Trophoblast cell (in vitro differentiated cells and primary cell): ENCODE results near the gene SCAF1.

Experiments used
- DNase-seq, 2 donors: peaks; one replicate each; pipeline ENCODE4 v3.0.0-alpha.2; 2016
- H2AFZ ChIP-seq: 2 replicates; pipeline ENCODE4 v1.6.1; 2013; ENCODE audit warnings: low read length, moderate library complexity, mild to moderate bottlenecking; ENCODE audit not compliant: insufficient read depth, poor library complexity
- H2AK5ac ChIP-seq: 2 replicates; pipeline ENCODE4 v1.6.1; 2013; ENCODE audit warnings: mild to moderate bottlenecking, low read length
- H2BK120ac ChIP-seq: 2 replicates; pipeline ENCODE4 v1.6.1; 2013; ENCODE audit warnings: low read length, mild to moderate bottlenecking, moderate library complexity; ENCODE audit not compliant: insufficient read depth, poor library complexity
- H2BK12ac ChIP-seq: 2 replicates; pipeline ENCODE4 v1.6.1; 2013; ENCODE audit warnings: mild to moderate bottlenecking, low read length, moderate library complexity
- H2BK5ac ChIP-seq: 2 replicates; pipeline ENCODE4 v1.6.1; 2013; ENCODE audit warnings: low read length, low read depth, moderate library complexity, mild to moderate bottlenecking; ENCODE audit not compliant: poor library complexity
- H3K14ac ChIP-seq: 2 replicates; pipeline ENCODE4 v1.6.1; 2013; ENCODE audit warnings: mild to moderate bottlenecking, low read length
- H3K18ac ChIP-seq: 2 replicates; pipeline ENCODE4 v1.6.1; 2013; ENCODE audit warnings: mild to moderate bottlenecking, low read length
- H3K23ac ChIP-seq: 2 replicates; pipeline ENCODE4 v1.6.1; 2013; ENCODE audit warnings: low read length
- H3K27ac ChIP-seq: 2 replicates; pipeline ENCODE4 v1.5.1; 2013; ENCODE audit warnings: low read depth, mild to moderate bottlenecking, inconsistent platforms, low read length, moderate library complexity
- H3K27me3 ChIP-seq: 2 replicates; pipeline ENCODE4 v1.6.1; 2013; ENCODE audit warnings: inconsistent platforms, mild to moderate bottlenecking, low read length, moderate library complexity; ENCODE audit not compliant: insufficient read depth
- H3K36me3 ChIP-seq, 2 experiments: 1 replicate in 1 of 2; 2 replicates in 1 of 2; pipeline ENCODE4 v1.6.1; 2013; ENCODE audit warnings: low read length in 2 of 2, mild to moderate bottlenecking in 2 of 2, moderate library complexity in 1 of 2; ENCODE audit not compliant: insufficient read depth in 2 of 2, control insufficient read depth in 1 of 2
- H3K4ac ChIP-seq: 2 replicates; pipeline ENCODE4 v1.6.1; 2013; ENCODE audit warnings: low read depth, mild to moderate bottlenecking, low read length, moderate library complexity
- H3K4me1 ChIP-seq, 2 experiments: 1 replicate in 1 of 2; 2 replicates in 1 of 2; pipeline ENCODE4 v1.6.1; 2013; ENCODE audit warnings: low read length in 2 of 2, mild to moderate bottlenecking in 2 of 2, moderate library complexity in 1 of 2; ENCODE audit not compliant: insufficient read depth in 2 of 2, control insufficient read depth in 1 of 2
- H3K4me2 ChIP-seq: 2 replicates; pipeline ENCODE4 v1.6.1; 2013; ENCODE audit warnings: inconsistent platforms, mild to moderate bottlenecking, low read length, moderate library complexity
- H3K4me3 ChIP-seq: 2 replicates; pipeline ENCODE4 v1.5.1; 2013; ENCODE audit warnings: mild to moderate bottlenecking, low read depth, low read length, inconsistent platforms
- H3K79me1 ChIP-seq: one replicate; pipeline ENCODE4 v1.6.1; 2013; ENCODE audit warnings: low read length
- H3K79me2 ChIP-seq: 2 replicates; pipeline ENCODE4 v1.6.1; 2013; ENCODE audit warnings: low read length, mild to moderate bottlenecking; ENCODE audit not compliant: control insufficient read depth, insufficient read depth, poor library complexity
- H3K9ac ChIP-seq: 2 replicates; pipeline ENCODE4 v1.6.1; 2013; ENCODE audit warnings: mild to moderate bottlenecking, low read length
- H3K9me3 ChIP-seq: 2 replicates; pipeline ENCODE4 v1.6.1; 2013; ENCODE audit warnings: low read depth, mild to moderate bottlenecking, control low read depth, inconsistent platforms, low read length; ENCODE audit not compliant: insufficient read depth
- H4K12ac ChIP-seq: 2 replicates; pipeline ENCODE4 v1.6.1; 2013; ENCODE audit warnings: low read depth, mild to moderate bottlenecking, low read length, moderate library complexity
- H4K8ac ChIP-seq: 2 replicates; pipeline ENCODE4 v1.6.1; 2013; ENCODE audit warnings: low read depth, mild to moderate bottlenecking, low read length, moderate library complexity
- H4K91ac ChIP-seq: one replicate; pipeline ENCODE4 v1.6.1; 2013; ENCODE audit warnings: low read depth, mild to moderate bottlenecking, low read length, moderate library complexity
- WGBS: extraction: QIAGEN DNeasy Blood & Tissue Kit; methylation state at CpG from one replicate; pipeline ENCODE4 v1.1.7; 2013; ENCODE audit warnings: missing lambda C conversion rate; ENCODE audit not compliant: insufficient read length, insufficient coverage; ENCODE audit errors: extremely low coverage; 5-methylcytosine and 5-hydroxymethylcytosine counted together

SCAF1 gene

DNA sequence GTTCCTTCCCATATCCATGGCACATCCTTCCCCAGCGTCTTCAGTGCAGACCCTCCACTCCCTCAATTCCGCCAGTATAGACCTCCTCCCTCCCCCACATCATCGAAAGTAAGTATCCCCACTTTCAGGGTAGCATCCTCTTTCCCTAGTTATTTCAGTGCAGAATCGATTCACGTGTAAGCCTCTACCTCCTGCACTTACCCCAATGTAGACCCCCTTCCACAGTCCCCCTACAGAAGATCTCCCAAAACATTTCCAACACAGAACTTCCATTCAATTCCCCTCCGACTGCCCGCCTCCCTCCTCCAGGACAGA lies 23.0 kb downstream of the SCAF1 start:
- peaks cover 12% of the 10 kb centered on the region for H3K79me1 ChIP-seq
- peaks cover 3% of the 10 kb centered on the region for H3K9me3 ChIP-seq

DNA sequence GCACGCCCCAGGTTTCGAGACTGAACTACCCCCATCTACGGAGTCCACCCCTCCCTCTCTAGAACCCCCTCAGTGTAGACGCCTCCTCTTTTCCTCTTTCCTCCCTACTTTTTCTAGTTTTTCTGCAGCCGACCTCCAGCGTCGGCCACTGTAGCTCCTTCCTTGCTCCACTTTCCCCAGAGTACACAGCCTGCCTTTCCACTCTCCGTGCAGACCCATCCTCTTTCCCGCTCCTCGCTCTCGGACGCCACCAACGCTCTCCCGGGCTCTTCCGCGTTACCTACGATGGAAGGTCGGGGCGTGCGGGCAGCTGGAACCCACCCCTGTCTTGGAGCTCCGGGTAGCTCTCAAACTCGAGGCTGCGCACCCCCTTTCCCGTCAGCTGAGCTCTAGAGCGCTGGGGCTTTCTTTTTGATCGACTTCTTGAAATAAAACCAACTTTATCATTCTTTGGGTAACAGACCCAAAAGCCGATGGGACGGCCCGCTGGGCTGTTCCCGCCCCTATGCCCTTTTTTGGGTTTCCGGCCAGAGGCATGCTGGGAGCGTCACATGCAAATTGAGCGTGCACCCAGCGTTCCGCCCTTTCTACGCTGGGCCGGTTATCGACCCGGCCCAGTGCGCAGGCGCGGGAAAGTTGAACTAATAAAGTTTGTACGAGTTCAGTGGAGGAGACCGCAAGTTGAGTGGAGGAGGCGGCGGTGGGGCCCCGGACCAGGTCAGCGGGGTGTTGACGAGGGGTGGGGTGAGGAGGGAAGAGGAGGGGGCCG lies 23.5 kb downstream of the SCAF1 start, which contains the start of the genes BCL2L12 and IRF3:
TSS of gene BCL2L12 (plus strand) at position 583 of the 769 bp plus-strand sequence. CDS start 760 bp downstream, outside the sequence.
TSS of gene IRF3 (minus strand) at position 507 of the 769 bp plus-strand sequence. CDS start 1,019 bp downstream, outside the sequence.
- H3K4ac ChIP-seq = peak within 1 kb of the TSS; percentile 53
- WGBS = no CpG with 5 or more reads among the region's 50 CpGs
- H4K8ac ChIP-seq = peak within 1 kb of the TSS; percentile 93
- no peak within 1 kb of the TSS for H2BK12ac ChIP-seq
- peak within 1 kb of the TSS; percentile 97 for H3K18ac ChIP-seq
- peak within 1 kb of the TSS; percentile 86 for H3K9ac ChIP-seq
- H3K9me3 ChIP-seq = no peaks in the 10 kb centered on the region
- H3K4me3 ChIP-seq = peak within 1 kb of the TSS; percentile 86
- peak; percentile 97 to 100 for DNase-seq
- peak within 1 kb of the TSS; percentile 71 for H2BK5ac ChIP-seq
- H3K27me3 ChIP-seq = no peaks in the 10 kb centered on the region
- H2AK5ac ChIP-seq = peak within 1 kb of the TSS; percentile 96
- H3K36me3 ChIP-seq = peaks cover 42 to 44% of the 10 kb centered on the region in 2 experiments
- peak within 1 kb of the TSS; percentile 70 for H2BK120ac ChIP-seq
- peak within 1 kb of the TSS; percentile 95 for H4K12ac ChIP-seq
- peak within 1 kb of the TSS; percentile 78 for H3K27ac ChIP-seq
- peak within 1 kb of the TSS; percentile 91 for H2AFZ ChIP-seq
- no peak within 1 kb of the TSS for H3K23ac ChIP-seq
- peaks cover 7 to 9% of the 10 kb centered on the region in 2 experiments for H3K4me1 ChIP-seq
- H3K14ac ChIP-seq = peak within 1 kb of the TSS; percentile 76
- H3K79me1 ChIP-seq = peaks cover 12% of the 10 kb centered on the region
- peak within 1 kb of the TSS; percentile 93 for H4K91ac ChIP-seq
- H3K79me2 ChIP-seq = peaks cover 19% of the 10 kb centered on the region
- peak within 1 kb of the TSS; percentile 99 for H3K4me2 ChIP-seq

More for the DNA sequence above, 23.0 kb downstream of the SCAF1 start:
- Histone ChIP-seq H3K23ac (no peak overlapping the region), H3K4me3 (peak overlapping the region; percentile 86), H3K4me2 (peak overlapping the region; percentile 99), H3K14ac (peak overlapping the region; percentile 76), H3K27me3 (no peaks in the 10 kb centered on the region), H2BK120ac (peak overlapping the region; percentile 70), H3K4me1 (peaks cover 7 to 9% of the 10 kb centered on the region in 2 experiments), H4K91ac (peak overlapping the region; percentile 93), H4K12ac (peak overlapping the region; percentile 95), H3K36me3 (peaks cover 41 to 44% of the 10 kb centered on the region in 2 experiments), H3K9ac (peak overlapping the region; percentile 51), H2BK12ac (no peak overlapping the region), H3K27ac (peak overlapping the region; percentile 78), H2AFZ (peak overlapping the region; percentile 91), H2BK5ac (peak overlapping the region; percentile 71), H2AK5ac (peak overlapping the region; percentile 96), H4K8ac (peak overlapping the region; percentile 93), H3K18ac (peak overlapping the region; percentile 97), H3K4ac (peak overlapping the region; percentile 53), H3K79me2 (peaks cover 19% of the 10 kb centered on the region)
- no CpG with 5 or more reads among the region's 7 CpGs for WGBS
- DNase-seq = no peak

DNA sequence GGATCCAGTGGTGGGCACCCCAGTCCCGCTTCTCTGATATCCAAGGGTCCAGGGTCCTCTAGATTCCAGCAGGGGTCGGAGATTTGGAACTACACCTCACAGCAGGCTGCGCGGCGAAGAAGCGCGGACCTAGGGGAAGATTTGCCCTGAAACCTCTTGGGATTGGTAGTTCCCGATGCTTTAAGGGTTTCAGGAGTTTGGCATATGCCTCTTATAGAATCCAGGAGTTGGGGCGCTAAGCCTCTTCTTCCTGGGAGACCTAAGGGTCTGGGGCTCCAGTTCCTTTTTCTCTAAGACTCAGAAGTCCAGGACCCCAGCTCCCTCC lies 24.1 kb downstream of the SCAF1 start:
- peak overlapping the region; percentile 53 for H2AFZ ChIP-seq
- H3K4me1 ChIP-seq = peaks cover 7 to 9% of the 10 kb centered on the region in 2 experiments
- no peak overlapping the region for H3K27ac ChIP-seq
- H3K79me1 ChIP-seq = peaks cover 12% of the 10 kb centered on the region
- no peak for DNase-seq
- peak overlapping the region; percentile 99 for H3K4me2 ChIP-seq
- H2BK5ac ChIP-seq = no peak overlapping the region
- H3K18ac ChIP-seq = peak overlapping the region; percentile 38
- WGBS = no CpG with 5 or more reads among the region's 9 CpGs
- H4K91ac ChIP-seq = peak overlapping the region; percentile 50
- peak overlapping the region; percentile 38 for H3K4ac ChIP-seq
- no peak overlapping the region for H3K23ac ChIP-seq
- no peaks in the 10 kb centered on the region for H3K27me3 ChIP-seq
- H3K9ac ChIP-seq = peak overlapping the region; percentile 86
- peak overlapping the region; percentile 75 for H3K14ac ChIP-seq
- H3K4me3 ChIP-seq = peak overlapping the region; percentile 80
- H4K12ac ChIP-seq = peak overlapping the region; percentile 66
- H3K36me3 ChIP-seq = peaks cover 37 to 39% of the 10 kb centered on the region in 2 experiments
- peak overlapping the region; percentile 24 for H4K8ac ChIP-seq
- peak overlapping the region; percentile 44 for H2BK120ac ChIP-seq
- no peak overlapping the region for H2BK12ac ChIP-seq
- H3K79me2 ChIP-seq = peaks cover 19% of the 10 kb centered on the region
- H2AK5ac ChIP-seq = peak overlapping the region; percentile 18
- H3K9me3 ChIP-seq = no peaks in the 10 kb centered on the region

DNA sequence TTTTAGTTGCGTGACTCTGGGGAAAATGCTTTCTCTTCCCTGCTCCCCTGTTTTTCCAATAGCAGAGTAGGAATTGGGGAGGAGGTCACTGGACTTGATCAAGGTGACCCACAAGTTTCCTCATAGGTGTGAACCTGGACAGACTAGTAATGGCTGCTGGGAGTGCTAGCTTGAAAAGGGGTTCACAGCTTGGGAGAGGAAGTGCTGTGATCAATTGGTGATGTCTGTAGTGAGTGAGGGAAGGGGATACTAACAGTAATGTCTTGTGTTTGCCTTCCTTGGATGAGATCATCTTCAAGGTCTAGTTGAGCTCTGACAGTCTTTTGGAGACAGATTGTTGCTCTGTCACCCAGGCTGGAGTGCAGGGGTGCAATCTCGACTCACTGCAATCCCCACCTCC lies 25.5 kb downstream of the SCAF1 start:
- Histone ChIP-seq H4K8ac (no peak overlapping the region), H2BK120ac (no peak overlapping the region), H3K36me3 (peaks cover 26 to 29% of the 10 kb centered on the region in 2 experiments), H3K27ac (no peak overlapping the region), H3K4me3 (no peak overlapping the region), H2BK5ac (no peak overlapping the region), H3K14ac (no peak overlapping the region), H2AK5ac (no peak overlapping the region), H3K27me3 (no peaks in the 10 kb centered on the region), H3K9ac (no peak overlapping the region), H4K91ac (no peak overlapping the region), H3K4me1 (peaks cover 9 to 16% of the 10 kb centered on the region in 2 experiments), H3K79me2 (peaks cover 19% of the 10 kb centered on the region), H3K18ac (no peak overlapping the region), H3K4me2 (no peak overlapping the region), H2AFZ (no peak overlapping the region), H3K23ac (no peak overlapping the region), H4K12ac (no peak overlapping the region), H3K4ac (no peak overlapping the region), H3K9me3 (no peaks in the 10 kb centered on the region), H2BK12ac (no peak overlapping the region), H3K79me1 (peaks cover 14% of the 10 kb centered on the region)
- DNase-seq = no peak
- WGBS = no CpG with 5 or more reads among the region's 2 CpGs
